ENCODE results near the gene GRPR. TPM values are rescaled to one million over a fixed set of nuclear protein-coding genes. Genes with fewer than 3 reads are reported as not detected.

The GRPR gene
- total and polyA plus RNA-seq, 2 of the 13 experiments (the other 11 are each of a cell fraction or from before 2014, with no cell fraction given): 0.04 to 0.05 TPM

DNA sequence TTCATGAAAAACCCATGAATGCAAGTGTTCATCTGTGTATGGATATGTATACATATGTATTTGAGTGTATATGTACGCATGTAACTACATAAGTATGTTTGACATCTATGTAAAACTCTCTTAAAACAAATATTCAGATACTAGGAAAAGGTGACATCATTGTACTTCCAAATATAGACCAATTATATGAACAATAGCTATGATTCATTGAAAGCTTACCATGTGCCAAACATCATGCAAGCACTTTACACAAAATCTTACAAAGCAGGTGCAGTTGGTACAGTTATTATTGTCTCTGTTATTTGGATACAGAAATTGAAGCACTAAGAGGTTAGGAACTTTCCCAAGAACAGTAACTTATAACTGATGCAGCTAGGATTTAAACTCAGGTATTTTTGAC lies 65.3 kb downstream of the GRPR start:
- Histone ChIP-seq H2AFZ (ENCODE audit: low read length) (no peak overlapping the region), H3K4me1 (ENCODE audit: insufficient read depth, low read length) (no peaks in the 10 kb centered on the region), H3K9ac (ENCODE audit: insufficient read depth, low read depth, low read length) (no peak overlapping the region), H3K9me3 (ENCODE audit: low read length) (no peaks in the 10 kb centered on the region), H3K4me2 (ENCODE audit: low read depth, low read length) (no peak overlapping the region), H4K20me1 (ENCODE audit: insufficient read depth, low read length) (no peaks in the 10 kb centered on the region), H3K27ac (ENCODE audit: extremely low read length, insufficient read depth, low read length) (no peak overlapping the region), H3K79me2 (ENCODE audit: insufficient read depth, low read length) (no peaks in the 10 kb centered on the region), H3K27me3 (ENCODE audit: control insufficient read depth in 1 of 2, insufficient read depth in 2 of 2, low read length in 2 of 2) (no peaks in the 10 kb centered on the region), H3K4me3 (replicated peaks in 1 of 3; ENCODE audit: insufficient read depth in 1 of 3, low read depth in 2 of 3, low read length in 3 of 3) (no peak overlapping the region), H3K36me3 (replicated peaks in 1 of 2; ENCODE audit: control insufficient read depth in 1 of 2, insufficient read depth in 2 of 2, low read length in 2 of 2) (no peaks in the 10 kb centered on the region)
- no peak for ATAC-seq
- intact Hi-C loops (cut with micrococcal nuclease; ENCODE audit: unreplicated experiment): no loop called here
- ChIA-PET POLR2A (no interaction called here), CTCF (ENCODE audit: low intra/inter-chr PET ratio, low total read pairs) (no interaction called here)
- 15% methylated on average over 1 of the region's 1 CpG for WGBS (ENCODE audit: low lambda C conversion rate)
- in situ Hi-C loops (cut with HindIII; ENCODE audit: extremely low pct_ligation_motif_present, low pct_unique_long_range_greater_than_20kb): no loop called here
- no peak for FAIRE-seq
- no peak for DNase-seq (ENCODE audit: low spot score)
- no TSS peak for BruUV-seq (replicated peaks)
- no peak for TF ChIP-seq NCOR1 (IDR thresholded peaks at IDR 0.05; ENCODE audit: borderline replicate concordance, low read length)
- TF ChIP-seq SNAPC2 (CRISPR knock-in tag; IDR thresholded peaks at IDR 0.05): no peak
- TF ChIP-seq GPN1 (CRISPR knock-in tag; IDR thresholded peaks at IDR 0.05; ENCODE audit: borderline replicate concordance): no peak
- TF ChIP-seq MYNN (CRISPR knock-in tag; IDR thresholded peaks at IDR 0.05; ENCODE audit: low read depth): no peak
- no peak for TF ChIP-seq ZNF253 (CRISPR knock-in tag; IDR thresholded peaks at IDR 0.05; ENCODE audit: borderline replicate concordance)
- no peak for TF ChIP-seq ZNF343 (CRISPR knock-in tag; IDR thresholded peaks at IDR 0.05)
- TF ChIP-seq, protein P1, sequence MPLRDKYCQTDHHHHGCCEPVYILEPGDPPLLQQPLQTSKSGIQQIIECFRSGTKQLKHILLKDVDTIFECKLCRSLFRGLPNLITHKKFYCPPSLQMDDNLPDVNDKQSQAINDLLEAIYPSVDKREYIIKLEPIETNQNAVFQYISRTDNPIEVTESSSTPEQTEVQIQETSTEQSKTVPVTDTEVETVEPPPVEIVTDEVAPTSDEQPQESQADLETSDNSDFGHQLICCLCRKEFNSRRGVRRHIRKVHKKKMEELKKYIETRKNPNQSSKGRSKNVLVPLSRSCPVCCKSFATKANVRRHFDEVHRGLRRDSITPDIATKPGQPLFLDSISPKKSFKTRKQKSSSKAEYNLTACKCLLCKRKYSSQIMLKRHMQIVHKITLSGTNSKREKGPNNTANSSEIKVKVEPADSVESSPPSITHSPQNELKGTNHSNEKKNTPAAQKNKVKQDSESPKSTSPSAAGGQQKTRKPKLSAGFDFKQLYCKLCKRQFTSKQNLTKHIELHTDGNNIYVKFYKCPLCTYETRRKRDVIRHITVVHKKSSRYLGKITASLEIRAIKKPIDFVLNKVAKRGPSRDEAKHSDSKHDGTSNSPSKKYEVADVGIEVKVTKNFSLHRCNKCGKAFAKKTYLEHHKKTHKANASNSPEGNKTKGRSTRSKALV (CRISPR knock-in tag; IDR thresholded peaks at IDR 0.05): no peak
- no peak for TF ChIP-seq ZNF577 (CRISPR knock-in tag; IDR thresholded peaks at IDR 0.05; ENCODE audit: borderline replicate concordance, low read depth)
- no peak for TF ChIP-seq ZNF225 (CRISPR knock-in tag; IDR thresholded peaks at IDR 0.05)
- no peak for TF ChIP-seq SKIL (CRISPR knock-in tag; IDR thresholded peaks at IDR 0.05; ENCODE audit: borderline replicate concordance)
- TF ChIP-seq, protein P2, sequence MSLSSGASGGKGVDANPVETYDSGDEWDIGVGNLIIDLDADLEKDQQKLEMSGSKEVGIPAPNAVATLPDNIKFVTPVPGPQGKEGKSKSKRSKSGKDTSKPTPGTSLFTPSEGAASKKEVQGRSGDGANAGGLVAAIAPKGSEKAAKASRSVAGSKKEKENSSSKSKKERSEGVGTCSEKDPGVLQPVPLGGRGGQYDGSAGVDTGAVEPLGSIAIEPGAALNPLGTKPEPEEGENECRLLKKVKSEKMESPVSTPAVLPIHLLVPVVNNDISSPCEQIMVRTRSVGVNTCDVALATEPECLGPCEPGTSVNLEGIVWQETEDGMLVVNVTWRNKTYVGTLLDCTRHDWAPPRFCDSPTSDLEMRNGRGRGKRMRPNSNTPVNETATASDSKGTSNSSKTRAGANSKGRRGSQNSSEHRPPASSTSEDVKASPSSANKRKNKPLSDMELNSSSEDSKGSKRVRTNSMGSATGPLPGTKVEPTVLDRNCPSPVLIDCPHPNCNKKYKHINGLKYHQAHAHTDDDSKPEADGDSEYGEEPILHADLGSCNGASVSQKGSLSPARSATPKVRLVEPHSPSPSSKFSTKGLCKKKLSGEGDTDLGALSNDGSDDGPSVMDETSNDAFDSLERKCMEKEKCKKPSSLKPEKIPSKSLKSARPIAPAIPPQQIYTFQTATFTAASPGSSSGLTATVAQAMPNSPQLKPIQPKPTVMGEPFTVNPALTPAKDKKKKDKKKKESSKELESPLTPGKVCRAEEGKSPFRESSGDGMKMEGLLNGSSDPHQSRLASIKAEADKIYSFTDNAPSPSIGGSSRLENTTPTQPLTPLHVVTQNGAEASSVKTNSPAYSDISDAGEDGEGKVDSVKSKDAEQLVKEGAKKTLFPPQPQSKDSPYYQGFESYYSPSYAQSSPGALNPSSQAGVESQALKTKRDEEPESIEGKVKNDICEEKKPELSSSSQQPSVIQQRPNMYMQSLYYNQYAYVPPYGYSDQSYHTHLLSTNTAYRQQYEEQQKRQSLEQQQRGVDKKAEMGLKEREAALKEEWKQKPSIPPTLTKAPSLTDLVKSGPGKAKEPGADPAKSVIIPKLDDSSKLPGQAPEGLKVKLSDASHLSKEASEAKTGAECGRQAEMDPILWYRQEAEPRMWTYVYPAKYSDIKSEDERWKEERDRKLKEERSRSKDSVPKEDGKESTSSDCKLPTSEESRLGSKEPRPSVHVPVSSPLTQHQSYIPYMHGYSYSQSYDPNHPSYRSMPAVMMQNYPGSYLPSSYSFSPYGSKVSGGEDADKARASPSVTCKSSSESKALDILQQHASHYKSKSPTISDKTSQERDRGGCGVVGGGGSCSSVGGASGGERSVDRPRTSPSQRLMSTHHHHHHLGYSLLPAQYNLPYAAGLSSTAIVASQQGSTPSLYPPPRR (CRISPR knock-in tag; IDR thresholded peaks at IDR 0.05; ENCODE audit: borderline replicate concordance): no peak
- no peak for TF ChIP-seq BRD4 (CRISPR knock-in tag; IDR thresholded peaks at IDR 0.05)
- TF ChIP-seq, protein P3, sequence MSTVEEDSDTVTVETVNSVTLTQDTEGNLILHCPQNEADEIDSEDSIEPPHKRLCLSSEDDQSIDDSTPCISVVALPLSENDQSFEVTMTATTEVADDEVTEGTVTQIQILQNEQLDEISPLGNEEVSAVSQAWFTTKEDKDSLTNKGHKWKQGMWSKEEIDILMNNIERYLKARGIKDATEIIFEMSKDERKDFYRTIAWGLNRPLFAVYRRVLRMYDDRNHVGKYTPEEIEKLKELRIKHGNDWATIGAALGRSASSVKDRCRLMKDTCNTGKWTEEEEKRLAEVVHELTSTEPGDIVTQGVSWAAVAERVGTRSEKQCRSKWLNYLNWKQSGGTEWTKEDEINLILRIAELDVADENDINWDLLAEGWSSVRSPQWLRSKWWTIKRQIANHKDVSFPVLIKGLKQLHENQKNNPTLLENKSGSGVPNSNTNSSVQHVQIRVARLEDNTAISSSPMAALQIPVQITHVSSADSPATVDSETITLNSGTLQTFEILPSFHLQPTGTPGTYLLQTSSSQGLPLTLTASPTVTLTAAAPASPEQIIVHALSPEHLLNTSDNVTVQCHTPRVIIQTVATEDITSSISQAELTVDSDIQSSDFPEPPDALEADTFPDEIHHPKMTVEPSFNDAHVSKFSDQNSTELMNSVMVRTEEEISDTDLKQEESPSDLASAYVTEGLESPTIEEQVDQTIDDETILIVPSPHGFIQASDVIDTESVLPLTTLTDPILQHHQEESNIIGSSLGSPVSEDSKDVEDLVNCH (CRISPR knock-in tag; IDR thresholded peaks at IDR 0.05): no peak
- TF ChIP-seq MAFG (CRISPR knock-in tag; IDR thresholded peaks at IDR 0.05): no peak

Measured in HepG2 (cell line).